GM12878 (cell line): Measurements from ENCODE around the gene APBA3. TPM values are rescaled to one million over a fixed set of nuclear protein-coding genes. Genes with fewer than 3 reads are reported as not detected.

Experiments used
- ATAC-seq: fragments of 200-7000 bp; cut with Tn5 transposase; 3 replicates; pipeline ENCODE4 v1.9.1; 2020; ENCODE audit warnings: mild to moderate bottlenecking, moderate library complexity
- BruUV-seq: library from RNA; stranded (reverse); fragments of 400-500 nt; replicated peaks from 2 replicates; lab custom pipeline; 2021; lab: Mats Ljungman, UMichigan
- CTCF ChIA-PET: fragments of 300-600 bp; sonication (Branson Sonifier 250); formaldehyde crosslinking; extraction: SDS; loops from one replicate; lab custom pipeline; 2021; ENCODE audit warnings: inconsistent platforms; lab: Yijun Ruan, JAX
- POLR2A ChIA-PET: fragments of 350-600 bp; formaldehyde crosslinking; extraction: SDS; loops from one replicate; lab custom pipeline; 2021; ENCODE audit warnings: inconsistent platforms; lab: Charles Lee
- RAD21 ChIA-PET: fragments of 300-600 bp; sonication (Branson Sonifier 250); formaldehyde crosslinking; loops from one replicate; lab custom pipeline; 2023; ENCODE audit warnings: antibody characterized with exemption; ENCODE audit not compliant: unreplicated experiment; lab: Charles Lee
- SMC1A ChIA-PET: fragments of 300-600 bp; sonication (Branson Sonifier 250); formaldehyde crosslinking; loops from one replicate; lab custom pipeline; 2023; ENCODE audit not compliant: unreplicated experiment, uncharacterized antibody; lab: Charles Lee
- DNase-seq: peaks from one replicate; pipeline ENCODE4 v3.0.0-alpha.2; 2011; ENCODE audit warnings: low read depth, low spot score
- FAIRE-seq: peaks from 3 replicates; lab custom pipeline; 2011; peaks lifted over from hg19 to GRCh38; lab: Jason Lieb, UNC
- H2AFZ ChIP-seq: 2 replicates; pipeline ENCODE4 v1.6.0; 2011; ENCODE audit warnings: low read depth, low read length, control low read depth; ENCODE audit not compliant: control insufficient read depth
- H3K27ac ChIP-seq: 2 replicates; pipeline ENCODE4 v1.5.1; 2011; ENCODE audit warnings: control low read depth; ENCODE audit not compliant: control insufficient read depth, insufficient read depth
- H3K27me3 ChIP-seq, 2 experiments: replicated peaks in 1 of 2; 2 replicates each; pipeline versions ENCODE4 v1.6.0 to v1.6.1; 2011; ENCODE audit warnings: low read length in 1 of 2; ENCODE audit not compliant: control insufficient read depth in 2 of 2, insufficient read depth in 2 of 2
- H3K36me3 ChIP-seq, 2 experiments: 2 replicates each; pipeline ENCODE4 v1.5.1; 2011; ENCODE audit warnings: low read length in 1 of 2; ENCODE audit not compliant: control insufficient read depth in 2 of 2, insufficient read depth in 2 of 2
- H3K4me1 ChIP-seq: 2 replicates; pipeline ENCODE4 v1.6.1; 2011; ENCODE audit warnings: mild to moderate bottlenecking, low read length, moderate library complexity, mixed read lengths; ENCODE audit not compliant: control insufficient read depth, insufficient read depth
- H3K4me2 ChIP-seq: 2 replicates; pipeline ENCODE4 v1.6.0; 2011; ENCODE audit warnings: control low read depth; ENCODE audit not compliant: control insufficient read depth, insufficient read depth
- H3K4me3 ChIP-seq: fragments of 200-600 bp; sonication (generic); 2 replicates; pipeline ENCODE4 v1.5.1; 2016
- H3K79me2 ChIP-seq: 2 replicates; pipeline ENCODE4 v1.6.0; 2011; ENCODE audit warnings: low read length; ENCODE audit not compliant: control insufficient read depth, insufficient read depth
- H3K9ac ChIP-seq: 2 replicates; pipeline ENCODE4 v1.8.0; 2011; ENCODE audit warnings: low read length, control low read depth, mixed read lengths; ENCODE audit not compliant: control insufficient read depth, insufficient read depth
- H3K9me3 ChIP-seq: replicated peaks from 3 replicates; pipeline ENCODE4 v1.5.1; 2011; ENCODE audit warnings: mild to moderate bottlenecking, low read length; ENCODE audit not compliant: control insufficient read depth, insufficient read depth
- H4K20me1 ChIP-seq: 2 replicates; pipeline ENCODE4 v1.6.0; 2011; ENCODE audit not compliant: control insufficient read depth, insufficient read depth
- CTCF ChIP-seq, 3 experiments: IDR thresholded peaks in 2 of 3; conservative IDR thresholded peaks in 1 of 3; 2 replicates each; pipeline ENCODE4 v1.5.1; 2011; ENCODE audit warnings: low read depth in 3 of 3, low read length in 3 of 3, mild to moderate bottlenecking in 3 of 3, control low read depth in 2 of 3, moderate library complexity in 2 of 3, inconsistent platforms in 1 of 3, mixed read lengths in 1 of 3; ENCODE audit not compliant: control insufficient read depth in 2 of 3, insufficient read depth in 1 of 3; ENCODE audit errors: extremely low read depth in 1 of 3
- RAD21 ChIP-seq: IDR thresholded peaks from 2 replicates; pipeline ENCODE4 v1.6.1; 2011; ENCODE audit warnings: mild to moderate bottlenecking, low read depth, low read length, moderate library complexity; ENCODE audit not compliant: insufficient read depth
- RELB ChIP-seq: fragments of 450-650 bp; IDR thresholded peaks from 2 replicates; pipeline ENCODE4 v1.6.1; 2017; ENCODE audit warnings: low read depth, mild to moderate bottlenecking, moderate library complexity
- SMC3 ChIP-seq: IDR thresholded peaks from 2 replicates; pipeline ENCODE4 v1.6.1; 2011; ENCODE audit warnings: low read length, improper control_type of control experiment, borderline replicate concordance
- WGBS: methylation state at CpG from one replicate; pipeline ENCODE4 v1.1.6; 2016; ENCODE audit warnings: low lambda C conversion rate; ENCODE audit not compliant: insufficient replicate concordance, insufficient coverage; ENCODE audit errors: missing lambda C conversion rate; 5-methylcytosine and 5-hydroxymethylcytosine counted together
- in situ Hi-C: fragments of 300-500 bp; cut with MboI; formaldehyde crosslinking; loops from 9 replicates; pipeline ENCODE4 v1.14.3; 2018; ENCODE audit warnings: mixed read lengths
- intact Hi-C: fragments of 100-400 bp; cut with micrococcal nuclease; formaldehyde crosslinking; loops from one replicate; pipeline ENCODE4 v1.14.2; 2022; ENCODE audit not compliant: unreplicated experiment
- polyA plus RNA-seq, 11 experiments: library from polyadenylated mRNA; depleted of rRNA in 4 of 11; unstranded in 6 of 11; stranded (reverse) in 5 of 11; fragments of >200 nt; fragmentation: Nextera tagmentation in 4 of 11; fragmentation: Illumina TruSeq in 1 of 11; extraction: Ambion mirVana in 4 of 11; extraction: Trizol in 1 of 11; gene quantifications; 1 replicate in 1 of 11; 2 replicates in 10 of 11; pipeline versions ENCODE4 v1.2.1 to v1.2.3, GENCODE V29; 2011 to 2016; ENCODE audit warnings: inconsistent platforms in 2 of 11, missing spikeins in 2 of 11, low read depth in 1 of 11
- total RNA-seq, 4 experiments: library from RNA; depleted of rRNA in 3 of 4; stranded (reverse); fragments of >200 nt in 3 of 4; fragmentation: Illumina TruSeq in 1 of 4; extraction: Trizol in 1 of 4; gene quantifications; 2 replicates each; pipeline versions ENCODE4 v1.2.1 to v1.2.3, GENCODE V29; 2013 to 2021

Gene APBA3
- total and polyA plus RNA-seq, 10 of the 15 experiments (the other 5 are each of a cell fraction or from before 2014, with no cell fraction given), result 0.31 to 36.4 (median 18.3) TPM

DNA sequence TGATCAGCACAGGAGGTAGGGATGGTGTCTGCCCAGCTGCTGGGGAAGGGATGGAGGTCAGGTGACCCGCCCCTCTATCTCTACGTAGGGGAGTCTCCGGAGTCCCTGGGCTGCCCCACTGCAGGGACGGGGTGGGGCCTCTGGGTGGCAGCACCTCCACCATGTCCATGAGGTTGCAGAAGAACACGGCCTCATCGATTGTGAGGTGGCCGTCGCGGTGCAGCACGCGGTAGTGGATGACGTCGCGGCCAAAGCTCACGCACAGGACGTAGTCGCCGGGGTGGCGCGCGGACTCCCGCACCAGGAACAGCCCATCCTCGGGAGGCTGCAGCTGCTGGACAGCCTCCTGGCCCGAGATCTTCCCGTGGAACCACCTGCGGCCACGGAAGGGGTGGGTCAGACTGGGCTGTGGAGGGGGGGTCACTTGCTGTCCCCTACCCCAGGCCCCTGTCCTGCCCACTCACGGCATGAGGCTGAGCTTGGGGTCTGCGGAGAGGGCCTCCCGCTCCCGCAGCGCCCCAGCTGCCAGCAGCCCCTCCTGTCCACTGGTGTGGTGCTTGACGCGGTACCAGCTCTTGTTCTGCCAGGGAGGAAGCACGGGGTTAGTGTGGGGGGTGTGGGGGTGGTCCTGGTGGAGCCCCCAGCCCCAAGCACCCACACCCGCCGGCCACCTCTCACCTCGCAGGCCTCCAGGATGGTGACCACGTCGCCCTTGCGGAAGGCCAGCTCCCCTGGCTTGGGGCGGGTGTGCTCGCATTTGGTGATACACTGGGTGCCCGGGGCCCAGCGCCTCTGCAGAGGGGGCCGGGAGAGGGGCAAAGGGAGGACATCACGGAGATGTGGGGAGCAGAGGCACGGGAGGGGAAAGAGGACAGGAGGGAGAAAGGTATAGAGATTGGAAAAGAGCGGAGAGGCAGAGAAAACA lies 22.4 kb upstream of the APBA3 start:
- in situ Hi-C loops (no loop called here), intact Hi-C loops (no loop called here)
- CTCF ChIA-PET, result no interaction called here
- H4K20me1 ChIP-seq, result no peaks in the 10 kb centered on the region
- no peaks in the 10 kb centered on the region for H3K79me2 ChIP-seq
- H3K4me1 ChIP-seq, result no peaks in the 10 kb centered on the region
- no peaks in the 10 kb centered on the region; the same call in 2 of the 3 replicates for H3K9me3 ChIP-seq
- DNase-seq, result no peak
- H2AFZ ChIP-seq, result no peak overlapping the region
- H3K4me2 ChIP-seq, result no peak overlapping the region
- SMC1A ChIA-PET, result no interaction called here
- H3K27ac ChIP-seq, result no peak overlapping the region
- WGBS, result 71% methylated on average over 46 of the region's 49 CpGs
- FAIRE-seq, result no peak
- H3K27me3 ChIP-seq, result no peaks in the 10 kb centered on the region; a peak in 1 of 4 replicates
- POLR2A ChIA-PET, result no interaction called here
- BruUV-seq, result no TSS peak
- ATAC-seq, result no peak
- no peak overlapping the region for H3K4me3 ChIP-seq
- H3K36me3 ChIP-seq, result no peaks in the 10 kb centered on the region; a peak in 1 of 4 replicates
- no peak overlapping the region for H3K9ac ChIP-seq
- TF ChIP-seq RAD21 (peak; percentile 36), CTCF (IDR thresholded peaks at IDR 0.05 in 2 of 3, conservative IDR thresholded peaks at IDR 0.05 in 1 of 3; ENCODE audit: control insufficient read depth in 2 of 3, extremely low read depth in 1 of 3, insufficient read depth in 1 of 3, low read depth in 3 of 3, low read length in 3 of 3) (peak; percentile 11 to 23 (median 22); a peak in 1 of 6 replicates), SMC3 (peak; percentile 18; the same call in 1 of the 2 replicates), RELB (no peak)
- RAD21 ChIA-PET, result no interaction called here
